CD4-positive, alpha-beta T cell (primary cell): ENCODE results near the gene TRIM3. TPM values are rescaled to one million over a fixed set of nuclear protein-coding genes. Genes with fewer than 3 reads are reported as not detected.

Source experiments
- ATAC-seq: fragments of 200-7000 bp; cut with Tn5 transposase; one replicate; pipeline ENCODE4 v1.10.0; 2022; ENCODE audit warnings: mild to moderate bottlenecking; ENCODE audit not compliant: poor library complexity
- CTCF ChIA-PET: fragments of 350-600 bp; sonication (Branson Sonifier 250); formaldehyde crosslinking; loops from one replicate; lab custom pipeline; 2021; ENCODE audit warnings: antibody characterized with exemption, inconsistent platforms; lab: Charles Lee
- POLR2A ChIA-PET: fragments of 350-600 bp; sonication (Branson Sonifier 250); formaldehyde crosslinking; loops from one replicate; lab custom pipeline; 2021; ENCODE audit warnings: antibody characterized with exemption, inconsistent platforms; lab: Charles Lee
- DNase-seq, 14 experiments: peaks; one replicate each; pipeline ENCODE4 v3.0.0-alpha.2; 2013 to 2020; ENCODE audit warnings: mixed read lengths in 2 of 14
- H3K27ac ChIP-seq, 2 donors: one replicate each; pipeline versions ENCODE4 v1.5.1 to v1.7.0; 2013; ENCODE audit warnings: low read length in 2 of 2, low read depth in 1 of 2, mild to moderate bottlenecking in 1 of 2
- H3K27me3 ChIP-seq, 2 experiments: 1 replicate in 1 of 2; 2 replicates in 1 of 2; pipeline versions ENCODE4 v1.6.1 to v1.7.0; 2013; ENCODE audit warnings: low read length in 2 of 2, control low read depth in 1 of 2, mild to moderate bottlenecking in 1 of 2, moderate library complexity in 1 of 2; ENCODE audit not compliant: insufficient read depth in 2 of 2, control insufficient read depth in 1 of 2
- H3K36me3 ChIP-seq: one replicate; pipeline ENCODE4 v1.6.1; 2013; ENCODE audit warnings: low read length, control low read depth; ENCODE audit not compliant: insufficient read depth
- H3K4me1 ChIP-seq: one replicate; pipeline ENCODE4 v1.6.1; 2013; ENCODE audit warnings: low read length, control low read depth; ENCODE audit not compliant: insufficient read depth
- H3K4me3 ChIP-seq: one replicate; pipeline ENCODE4 v1.5.1; 2013; ENCODE audit warnings: mild to moderate bottlenecking, low read length, moderate library complexity
- H3K9me3 ChIP-seq, 2 experiments: 1 replicate in 1 of 2; 2 replicates in 1 of 2; pipeline versions ENCODE4 v1.6.1 to v1.7.0; 2013; ENCODE audit warnings: low read length in 2 of 2, mild to moderate bottlenecking in 2 of 2, control low read depth in 1 of 2, moderate library complexity in 1 of 2; ENCODE audit not compliant: control insufficient read depth in 1 of 2, insufficient read depth in 1 of 2
- H3K27ac Mint-ChIP-seq: one replicate; pipeline ENCODE4 v1.8.0; 2020; ENCODE audit warnings: mixed read lengths
- H3K27me3 Mint-ChIP-seq: one replicate; pipeline ENCODE4 v1.8.0; 2021; ENCODE audit warnings: mixed read lengths
- H3K36me3 Mint-ChIP-seq: one replicate; pipeline ENCODE4 v1.8.0; 2021; ENCODE audit warnings: low read depth, mixed read lengths
- H3K4me1 Mint-ChIP-seq: one replicate; pipeline ENCODE4 v1.8.0; 2021; ENCODE audit warnings: low read depth, mixed read lengths
- H3K4me3 Mint-ChIP-seq: one replicate; pipeline ENCODE4 v1.8.0; 2020; ENCODE audit warnings: mild to moderate bottlenecking, mixed read lengths
- H3K9me3 Mint-ChIP-seq: one replicate; pipeline ENCODE4 v1.8.0; 2020; ENCODE audit warnings: mixed read lengths
- CTCF ChIP-seq: fragments of 200-600 bp; IDR thresholded peaks from one replicate; pipeline ENCODE4 v1.8.0; 2022; ENCODE audit warnings: antibody characterized with exemption, mild to moderate bottlenecking
- intact Hi-C, 2 experiments: fragments of 100-400 bp; cut with DNase I in 1 of 2; cut with micrococcal nuclease in 1 of 2; formaldehyde crosslinking; loops; one replicate each; pipeline versions ENCODE4 v1.15.1 to v1.9.0; 2023 to 2025; cut with DNase I, micrococcal nuclease
- total RNA-seq, 174 experiments: library from RNA in 2 of 174; stranded (reverse) in 2 of 174; gene quantifications; one replicate each; pipeline ENCODE4 v1.2.3 and lab custom pipeline; 2021 to 2026

TRIM3 gene
- total RNA-seq, 2 experiments from 2014 or later = 16.4 to 16.6 TPM

DNA sequence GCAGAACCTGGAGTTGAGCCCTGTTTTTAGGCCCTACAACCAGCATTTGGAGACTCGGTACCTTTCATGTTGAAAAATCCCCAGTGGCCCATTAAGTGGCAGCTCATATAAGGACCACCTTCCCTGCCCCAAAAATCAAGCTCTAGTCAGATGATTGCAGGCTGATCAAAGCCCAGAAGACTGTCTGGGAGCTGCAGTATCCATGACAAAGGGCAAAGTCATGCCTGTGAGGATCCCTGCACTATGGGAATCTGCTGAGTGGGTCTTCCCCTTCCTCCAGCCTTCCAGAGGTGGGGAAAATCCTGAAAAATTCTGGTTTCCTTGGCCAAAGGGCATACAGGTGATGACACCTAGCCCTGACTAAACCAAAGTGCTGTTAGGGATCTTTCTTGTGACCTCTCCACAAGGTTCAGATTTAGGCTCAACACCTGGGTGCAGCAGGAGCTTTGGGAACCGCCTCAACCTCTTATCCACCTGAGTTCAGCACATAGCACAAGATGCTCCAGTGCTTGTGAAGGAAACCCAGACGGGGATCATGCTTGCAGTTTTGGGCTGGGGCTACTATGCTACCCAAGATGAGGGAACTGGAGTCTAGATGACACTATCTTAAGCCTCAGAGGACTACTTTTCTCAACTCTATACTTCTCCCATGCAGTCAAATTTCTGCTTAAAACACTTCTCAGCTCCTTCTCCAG is 1.2 kb upstream of the TRIM3 start:
- Mint-ChIP-seq H3K4me1 (peaks cover 38% of the 10 kb centered on the region), H3K27me3 (no peaks in the 10 kb centered on the region), H3K36me3 (peaks cover 28% of the 10 kb centered on the region), H3K9me3 (no peaks in the 10 kb centered on the region), H3K4me3 (peak overlapping the region; percentile 85), H3K27ac (peak overlapping the region; percentile 64)
- no peak for TF ChIP-seq CTCF
- Histone ChIP-seq H3K27me3 (no peaks in the 10 kb centered on the region), H3K9me3 (no peaks in the 10 kb centered on the region), H3K36me3 (peaks cover 28% of the 10 kb centered on the region), H3K27ac (peak overlapping the region; percentile 38 to 76), H3K4me3 (no peak overlapping the region), H3K4me1 (peaks cover 36% of the 10 kb centered on the region)
- ATAC-seq = no peak
- intact Hi-C loops = no loop called here
- CTCF ChIA-PET = interaction anchor here (0.5 to 1.8 kb wide), 5 partner anchors 31 to 115 kb away, joined by 3 to 6 read pairs (median 3); no protein-coding TSS in a partner anchor
- POLR2A ChIA-PET = interaction anchor here (1.2 to 4.0 kb wide), 5 partner anchors 56 to 209 kb away, joined by 4 to 14 read pairs (median 5); partner anchors contain the start of genes APBB1, MRPL17 and SMPD1
- DNase-seq = peak in 2 of 14 experiments; percentile 24 to 41

DNA sequence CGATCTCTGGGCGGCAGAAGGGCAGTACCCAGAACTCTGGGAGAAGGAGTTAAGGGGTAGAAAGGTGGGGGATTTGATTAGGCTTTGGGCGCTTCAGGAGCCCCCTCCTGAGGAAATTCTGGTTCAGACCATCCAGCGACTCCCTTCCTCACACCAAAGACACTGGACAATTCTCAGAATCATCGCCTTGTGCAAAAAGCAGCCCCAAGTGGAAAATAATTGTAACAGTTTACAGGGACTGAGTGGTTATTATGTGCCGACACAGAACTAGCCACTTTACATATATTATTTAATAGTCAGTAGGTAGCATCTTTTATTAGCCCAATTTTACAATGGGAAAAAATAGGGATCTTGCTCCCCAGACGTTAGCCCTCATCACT is 662 bp upstream of the TRIM3 start:
- Histone ChIP-seq H3K4me1 (peaks cover 31% of the 10 kb centered on the region), H3K27ac (peak overlapping the region; percentile 38 to 76), H3K27me3 (no peaks in the 10 kb centered on the region), H3K4me3 (peak overlapping the region; percentile 62), H3K36me3 (peaks cover 26% of the 10 kb centered on the region), H3K9me3 (no peaks in the 10 kb centered on the region)
- Mint-ChIP-seq H3K9me3 (no peaks in the 10 kb centered on the region), H3K36me3 (peaks cover 26% of the 10 kb centered on the region), H3K27ac (peak overlapping the region; percentile 64), H3K27me3 (no peaks in the 10 kb centered on the region), H3K4me1 (peaks cover 34% of the 10 kb centered on the region), H3K4me3 (peak overlapping the region; percentile 85)
- peak in 1 of 14 experiments; percentile 13 for DNase-seq
- ChIA-PET CTCF (interaction anchor here (0.9 to 1.6 kb wide), 2 partner anchors 61 to 95 kb away, joined by 3 to 5 read pairs; no protein-coding TSS in a partner anchor), POLR2A (interaction anchor here (1.5 to 4.0 kb wide), 4 partner anchors 55 to 209 kb away, joined by 5 to 14 read pairs (median 8); partner anchors contain the start of genes APBB1, MRPL17 and SMPD1)
- peak; percentile 6 for ATAC-seq
- TF ChIP-seq CTCF = no peak
- intact Hi-C loops = no loop called here

DNA sequence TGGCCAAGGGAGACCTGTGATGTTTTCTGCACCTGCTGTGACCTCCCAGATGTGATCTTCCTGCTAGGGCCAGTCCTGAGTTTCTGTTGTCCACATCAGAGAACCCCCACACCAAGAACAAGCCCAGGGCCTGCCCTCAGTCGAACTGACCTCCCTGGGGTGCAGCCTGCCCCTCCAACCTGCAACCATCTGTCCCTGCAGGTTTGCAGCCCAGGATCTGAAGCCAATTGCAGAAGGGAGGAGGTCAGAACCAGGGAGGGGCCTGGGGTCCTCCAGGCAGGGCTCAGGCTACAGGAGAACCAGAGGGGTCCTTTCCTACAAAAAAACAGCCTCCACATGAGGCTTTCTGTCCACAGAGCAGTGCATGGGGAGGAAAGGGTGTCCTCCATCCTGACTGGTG is 807 bp downstream of the TRIM3 start:
- Mint-ChIP-seq H3K4me3 (peak overlapping the region; percentile 78), H3K27me3 (no peaks in the 10 kb centered on the region), H3K9me3 (no peaks in the 10 kb centered on the region), H3K4me1 (peaks cover 34% of the 10 kb centered on the region), H3K36me3 (peaks cover 18% of the 10 kb centered on the region), H3K27ac (peak overlapping the region; percentile 66)
- Histone ChIP-seq H3K4me3 (peak overlapping the region; percentile 82), H3K36me3 (peaks cover 14% of the 10 kb centered on the region), H3K4me1 (peaks cover 25% of the 10 kb centered on the region), H3K27ac (no peak overlapping the region), H3K9me3 (no peaks in the 10 kb centered on the region), H3K27me3 (no peaks in the 10 kb centered on the region)
- no peak for ATAC-seq
- POLR2A ChIA-PET = interaction anchor here (0.6 to 4.0 kb wide), 10 partner anchors 9 to 265 kb away, joined by 3 to 14 read pairs (median 5); partner anchors contain the start of genes APBB1, ARFIP2, MRPL17 and SMPD1
- CTCF ChIA-PET = no interaction called here
- intact Hi-C loops = loop anchor here in 1 of 2 experiments (2.0 kb wide), 2 partner anchors 82 to 238 kb away; partner anchors contain the start of genes FHIP1B and SMPD1
- DNase-seq = no peak
- TF ChIP-seq CTCF = no peak
